ENCODE measurements around the gene ZBED4.
"Not testable (repeated sequence)": the region's sequence is repeated elsewhere in the genome, so short reads cannot be mapped to it uniquely, and the experiment has no call there.

Gene ZBED4
- total RNA-seq: 51.2 to 64.8 reads per million in 2 experiments

DNA sequence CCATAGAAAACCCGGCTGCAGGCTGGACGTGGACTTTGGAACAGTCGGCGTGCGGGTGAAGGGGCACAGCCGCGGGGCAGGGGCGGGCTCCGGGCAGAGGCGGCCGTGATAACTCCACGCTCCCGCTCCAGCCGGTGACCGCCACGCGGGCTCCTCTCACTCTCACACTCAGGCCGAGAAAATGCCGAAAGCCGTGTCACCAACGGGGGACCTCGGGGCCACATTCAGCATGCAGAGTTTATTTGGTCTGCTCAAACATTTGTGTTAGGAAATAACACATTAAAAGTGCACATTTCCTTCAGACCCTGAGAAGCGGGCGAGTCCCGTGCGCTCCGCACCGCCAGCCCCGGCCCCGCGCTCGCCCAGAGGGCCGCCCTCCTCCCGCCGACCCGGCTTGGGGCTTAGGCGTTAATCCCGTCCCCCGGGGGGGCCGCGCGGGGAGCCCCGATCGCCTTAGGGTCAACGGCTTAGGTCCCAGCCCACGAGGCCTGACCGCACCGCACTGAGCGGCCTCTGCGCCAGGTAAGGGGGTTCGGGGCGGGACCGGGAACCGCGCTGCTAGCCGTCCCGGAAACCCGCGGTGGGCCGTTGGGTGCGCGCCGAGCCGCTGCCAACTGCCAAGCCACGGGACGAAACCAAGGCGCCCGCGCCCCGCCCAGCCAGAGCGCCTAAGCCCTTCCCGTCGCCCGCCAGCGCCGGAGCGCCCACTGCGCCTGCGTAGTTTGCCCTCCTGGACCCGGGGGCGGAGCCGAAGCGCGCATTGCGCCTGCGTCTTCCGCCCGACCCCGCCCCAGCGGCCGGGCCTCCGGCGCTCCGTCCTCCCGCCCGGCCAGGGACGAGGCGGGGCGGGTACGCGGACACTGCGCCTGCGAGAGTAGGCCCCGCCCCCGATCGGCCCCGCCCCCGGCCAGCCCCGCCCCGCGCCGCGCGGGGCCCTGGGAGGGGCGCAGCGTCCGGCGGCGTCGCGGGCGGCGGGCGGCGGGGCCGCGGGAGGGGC lies at the start of gene ZBED4:
Gene ZBED4 (plus strand): TSS at position 947 of the 997 bp plus-strand sequence. CDS start 29,819 bp downstream, outside the sequence.
- peak; percentile 93 for DNase-seq (ENCODE audit: low read depth)

- DNase-seq (ENCODE audit: low read depth): no peak
Measured at GRCh38 chr22:49807129-49807528, 46.5 kb upstream of the ZBED4 start.

GRCh38 chr22:49807780-49808708 lies 45.6 kb upstream of the ZBED4 start:
- peak; percentile 25 for DNase-seq (ENCODE audit: low read depth)

DNA sequence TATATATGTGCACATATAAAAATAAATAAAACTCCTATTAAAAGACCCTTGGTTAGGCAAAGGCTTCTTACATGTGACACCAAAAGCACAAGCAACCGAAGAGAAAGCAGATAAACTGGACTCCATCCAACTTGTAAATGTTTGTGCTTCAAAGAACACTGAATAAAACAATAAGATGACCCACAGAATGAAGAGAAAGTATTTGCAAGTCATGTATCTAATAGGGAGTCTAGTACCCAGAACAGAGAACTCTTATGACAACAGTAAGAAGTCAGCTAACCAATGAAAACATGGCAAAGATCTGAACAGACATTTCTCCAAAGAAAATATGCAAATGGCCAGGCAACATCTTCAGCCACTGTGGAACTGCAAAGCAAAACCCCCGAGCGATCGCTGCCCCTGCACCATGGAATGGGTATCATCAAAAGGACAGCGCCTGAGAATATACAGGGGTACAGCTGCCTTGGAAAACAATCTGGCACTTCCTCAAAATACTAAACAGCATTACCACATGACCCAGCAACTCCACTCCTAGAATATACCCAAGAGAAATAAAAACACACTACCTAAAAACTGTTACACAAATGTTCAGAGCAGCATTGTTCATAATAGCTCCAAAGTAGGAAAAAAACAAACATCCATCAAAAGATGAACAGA lies 43.2 kb upstream of the ZBED4 start:
- DNase-seq (ENCODE audit: low read depth): no peak

GRCh38 chr22:49811020-49811791 lies 42.4 kb upstream of the ZBED4 start:
- no peak for DNase-seq (ENCODE audit: low read depth)

- no peak for DNase-seq (ENCODE audit: low read depth)
Measured at GRCh38 chr22:49812838-49813237, 40.8 kb upstream of the ZBED4 start.

DNA sequence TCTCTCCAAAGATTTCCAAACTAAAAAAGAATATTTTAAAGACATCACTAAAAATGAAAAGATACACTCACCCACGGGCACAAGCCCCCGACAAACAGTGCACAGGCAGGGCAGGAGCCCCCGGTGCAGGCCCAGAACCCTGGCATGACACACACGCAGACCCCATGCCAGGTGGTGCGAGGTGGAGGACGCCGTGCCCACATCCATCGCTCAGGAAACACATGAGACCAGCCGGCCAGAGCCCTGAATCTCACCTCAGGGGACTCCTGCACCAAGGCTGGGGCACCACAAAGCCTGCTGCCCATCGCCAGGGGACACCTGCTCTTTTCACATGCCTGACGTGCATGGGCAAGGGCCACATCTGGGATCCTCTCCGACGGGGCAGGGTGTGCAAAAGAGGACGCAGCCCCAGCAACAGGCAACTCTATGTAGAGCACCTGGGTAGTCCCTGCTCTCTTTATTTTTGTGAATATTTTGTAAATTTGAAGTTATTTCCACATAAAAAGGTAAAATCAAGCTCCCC lies 39.4 kb upstream of the ZBED4 start:
- no peak for DNase-seq (ENCODE audit: low read depth)

- DNase-seq (ENCODE audit: low read depth): no peak
Measured at GRCh38 chr22:49814856-49815255, 38.8 kb upstream of the ZBED4 start.

DNA sequence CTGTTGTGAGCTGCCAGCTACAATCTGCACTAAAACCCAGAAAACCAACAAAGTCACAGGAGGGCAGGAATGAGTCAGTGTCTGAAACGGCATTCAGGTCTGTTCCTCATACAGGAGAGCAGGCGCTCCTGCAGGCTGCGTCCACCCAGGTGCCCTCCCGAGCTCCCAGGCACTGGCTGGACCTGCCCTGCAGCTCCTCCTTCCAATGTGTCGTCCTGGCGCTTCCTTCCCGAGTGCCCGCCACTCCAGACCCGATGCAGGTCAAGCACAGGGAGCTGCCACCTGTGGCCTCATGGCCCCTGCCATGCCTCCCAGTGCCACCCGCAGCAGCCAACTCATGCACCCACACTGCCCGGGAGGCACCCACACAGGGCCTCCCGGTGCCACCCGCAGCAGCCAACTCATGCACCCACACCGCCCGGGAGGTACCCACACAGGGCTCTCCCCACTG lies 38.0 kb upstream of the ZBED4 start:
- no peak for DNase-seq (ENCODE audit: low read depth)

- DNase-seq (ENCODE audit: low read depth): no peak
Measured at GRCh38 chr22:49817359-49817758, 36.3 kb upstream of the ZBED4 start.

- no peak for DNase-seq (ENCODE audit: low read depth)
Measured at GRCh38 chr22:49820984-49821383, 32.7 kb upstream of the ZBED4 start.

- DNase-seq (ENCODE audit: low read depth): not testable (repeated sequence)
Measured at GRCh38 chr22:49821741-49822140, 31.9 kb upstream of the ZBED4 start.

DNA sequence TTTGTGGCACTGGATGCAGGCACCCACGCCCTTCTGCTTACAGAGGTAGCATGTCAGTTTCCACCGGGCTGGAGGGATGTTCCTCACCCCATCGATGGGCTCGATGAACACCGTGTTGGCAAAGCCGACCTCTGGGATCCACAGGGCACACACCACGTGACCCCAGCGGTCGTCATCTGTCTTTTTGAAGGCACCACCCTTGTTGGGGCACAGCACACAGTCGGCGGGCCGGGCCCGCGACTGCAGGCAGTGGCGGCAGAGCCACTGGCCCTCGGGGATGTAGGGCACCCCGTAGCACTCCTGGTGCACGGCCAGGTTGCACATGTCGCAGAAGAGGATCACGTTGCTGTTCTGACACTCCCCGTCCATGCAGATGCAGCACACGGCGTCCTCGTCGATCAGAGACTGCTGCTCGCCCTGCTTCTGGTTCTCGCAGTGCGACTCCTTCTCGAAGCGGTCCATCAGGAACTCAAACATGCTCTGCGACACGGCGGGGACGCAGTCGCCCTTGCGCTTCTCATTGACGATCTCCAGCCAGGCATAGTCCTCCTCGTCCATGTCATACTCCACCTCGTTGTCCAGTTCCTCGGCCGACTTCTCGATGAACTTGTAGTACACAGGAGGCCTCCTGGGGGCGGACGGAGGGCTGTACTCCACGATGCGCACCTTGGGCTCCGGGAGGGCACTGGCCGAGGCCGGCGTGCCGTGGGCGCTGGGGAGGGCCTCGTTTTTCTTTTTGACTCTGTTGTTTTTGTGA lies 30.2 kb upstream of the ZBED4 start:
- no peak for DNase-seq (ENCODE audit: low read depth)

GRCh38 chr22:49824185-49824925 lies 29.3 kb upstream of the ZBED4 start:
- DNase-seq (ENCODE audit: low read depth): no peak

GRCh38 chr22:49824936-49825335 lies 28.7 kb upstream of the ZBED4 start:
- no peak for DNase-seq (ENCODE audit: low read depth)

- no peak for DNase-seq (ENCODE audit: low read depth)
Measured at GRCh38 chr22:49825436-49825835, 28.2 kb upstream of the ZBED4 start.

DNA sequence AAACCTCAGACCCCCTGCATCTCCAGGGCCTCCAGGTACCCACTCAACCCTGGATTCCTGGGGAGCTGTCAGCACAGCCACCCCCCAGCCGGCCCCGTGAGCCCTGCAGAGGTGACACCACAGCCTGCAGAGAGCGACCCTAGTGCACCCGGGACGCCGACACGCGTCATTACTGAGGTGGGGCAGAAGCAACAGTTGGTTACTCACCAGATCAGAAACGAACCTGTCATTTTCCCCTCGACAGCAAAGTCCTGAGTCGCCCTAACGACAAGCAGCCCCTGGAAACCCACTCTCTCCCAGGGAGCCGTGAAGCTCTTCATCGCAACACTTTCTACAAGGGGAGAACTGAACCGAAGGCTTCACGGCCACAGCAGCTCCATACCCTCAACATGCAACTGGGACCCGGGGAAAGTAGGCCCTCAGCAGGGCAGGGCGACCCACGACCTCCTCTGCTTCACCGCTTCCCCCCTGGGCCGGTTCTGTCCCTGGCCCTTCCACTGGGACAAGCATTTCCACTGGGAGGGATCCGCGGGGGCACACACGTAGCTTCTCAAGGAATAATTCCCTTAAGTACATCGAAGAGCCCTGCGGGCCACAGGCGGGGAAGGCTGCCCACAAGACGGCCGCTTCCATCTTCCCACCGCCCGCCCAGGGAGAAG lies 27.6 kb upstream of the ZBED4 start:
- DNase-seq (ENCODE audit: low read depth): peak; percentile 54

- DNase-seq (ENCODE audit: low read depth): no peak
Measured at GRCh38 chr22:49826603-49827270, 26.9 kb upstream of the ZBED4 start.
